Measurements from ENCODE around the gene NEK7. TPM values are rescaled to one million over a fixed set of nuclear protein-coding genes. Genes with fewer than 3 reads are reported as not detected.
"Not testable (repeated sequence)": the region's sequence is repeated elsewhere in the genome, so short reads cannot be mapped to it uniquely, and the experiment has no call there.

NEK7 gene
- polyA plus RNA-seq, 3 donors from 2014 or later = 42.7 to 47.4 (median 47.3) TPM

DNA sequence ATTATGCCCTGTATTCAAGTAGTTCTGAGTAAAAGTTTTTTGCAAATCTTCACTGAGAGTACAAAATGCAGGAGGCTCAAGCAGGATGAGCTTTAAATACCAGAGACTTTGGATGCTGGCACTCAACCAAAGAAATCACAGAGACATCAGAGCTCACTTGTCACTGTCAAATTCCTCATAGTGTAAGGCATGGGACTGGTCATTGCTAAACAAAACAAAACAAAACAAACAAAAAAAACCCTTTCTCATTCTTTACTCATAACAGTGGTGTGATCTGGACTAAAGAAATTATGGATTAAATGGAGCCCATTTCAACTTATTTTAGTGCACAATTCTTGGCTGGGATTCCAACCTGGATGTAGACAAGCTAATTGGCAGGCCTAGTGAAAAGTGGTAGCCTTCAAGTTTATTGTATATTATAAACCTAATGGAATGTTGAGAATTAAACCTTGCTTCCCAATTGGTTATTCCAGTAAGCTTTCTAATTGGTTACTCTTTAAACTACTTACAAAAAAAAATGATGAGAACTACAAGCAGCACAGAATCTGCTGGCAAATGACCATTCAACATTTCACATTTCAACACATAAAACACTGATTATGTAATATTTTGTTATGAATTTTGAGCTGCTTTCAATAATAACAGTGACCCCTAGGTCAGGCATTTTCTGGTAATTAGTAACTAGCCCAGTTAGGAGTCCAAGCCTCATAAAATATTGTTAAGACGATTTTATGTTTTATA, 30.6 kb upstream of the NEK7 start:
- no peak for DNase-seq
- Mint-ChIP-seq H3K4me3 (no peak overlapping the region), H3K36me3 (no peaks in the 10 kb centered on the region), H3K27me3 (ENCODE audit: low read depth in 3 of 3) (peaks cover 1 to 5% (median 3%) of the 10 kb centered on the region in 3 donors), H3K4me1 (no peaks in the 10 kb centered on the region), H3K27ac (no peak overlapping the region), H3K9me3 (no peaks in the 10 kb centered on the region)

DNA sequence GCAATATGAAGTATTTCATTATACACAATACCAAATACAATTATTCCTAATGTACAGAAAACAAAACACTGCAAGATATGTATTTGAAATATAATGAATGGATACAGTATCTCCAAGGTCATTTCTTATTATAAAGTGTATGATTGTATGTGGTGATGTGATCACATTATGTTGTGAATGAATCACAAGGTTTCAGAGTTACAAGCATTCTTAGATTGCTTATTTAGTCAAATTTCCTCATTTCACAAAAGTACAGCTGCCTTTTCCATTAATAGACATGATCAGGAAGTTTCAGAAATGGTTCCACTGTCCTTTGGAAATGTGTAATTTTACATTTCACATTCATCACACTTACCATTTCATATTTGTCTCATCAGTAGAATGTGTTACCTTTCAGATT, 28.3 kb upstream of the NEK7 start:
- DNase-seq = no peak
- Mint-ChIP-seq H3K27me3 (ENCODE audit: low read depth in 3 of 3) (peaks cover 1 to 5% (median 4%) of the 10 kb centered on the region in 3 donors), H3K4me3 (no peak overlapping the region), H3K4me1 (no peaks in the 10 kb centered on the region), H3K27ac (no peak overlapping the region), H3K36me3 (no peaks in the 10 kb centered on the region), H3K9me3 (no peaks in the 10 kb centered on the region)

GRCh38 chr1:198130053-198130452, 26.7 kb upstream of the NEK7 start:
- not testable (repeated sequence) for H3K27ac Mint-ChIP-seq; H3K4me3 Mint-ChIP-seq; H3K27me3 Mint-ChIP-seq (ENCODE audit: low read depth in 3 of 3); H3K4me1 Mint-ChIP-seq; H3K9me3 Mint-ChIP-seq; H3K36me3 Mint-ChIP-seq; DNase-seq

GRCh38 chr1:198132060-198132781, 24.6 kb upstream of the NEK7 start:
- Mint-ChIP-seq H3K9me3 (no peaks in the 10 kb centered on the region), H3K4me1 (no peaks in the 10 kb centered on the region), H3K27me3 (ENCODE audit: low read depth in 3 of 3) (peaks cover 2 to 5% (median 5%) of the 10 kb centered on the region in 3 donors), H3K36me3 (no peaks in the 10 kb centered on the region), H3K27ac (no peak overlapping the region), H3K4me3 (no peak overlapping the region)
- DNase-seq = no peak

- Mint-ChIP-seq H3K4me1 (no peaks in the 10 kb centered on the region), H3K9me3 (no peaks in the 10 kb centered on the region), H3K27ac (no peak overlapping the region), H3K27me3 (ENCODE audit: low read depth in 3 of 3) (peaks cover 0 to 5% (median 2%) of the 10 kb centered on the region in 3 donors), H3K36me3 (no peaks in the 10 kb centered on the region), H3K4me3 (no peak overlapping the region)
- no peak for DNase-seq
Observed at GRCh38 chr1:198134252-198134651, 22.5 kb upstream of the NEK7 start.

GRCh38 chr1:198135366-198135765, 21.4 kb upstream of the NEK7 start:
- Mint-ChIP-seq H3K27me3 (ENCODE audit: low read depth in 3 of 3) (peaks cover 0 to 5% (median 2%) of the 10 kb centered on the region in 3 donors), H3K9me3 (no peaks in the 10 kb centered on the region), H3K36me3 (no peaks in the 10 kb centered on the region), H3K4me3 (no peak overlapping the region), H3K27ac (no peak overlapping the region), H3K4me1 (no peaks in the 10 kb centered on the region)
- DNase-seq = no peak

DNA sequence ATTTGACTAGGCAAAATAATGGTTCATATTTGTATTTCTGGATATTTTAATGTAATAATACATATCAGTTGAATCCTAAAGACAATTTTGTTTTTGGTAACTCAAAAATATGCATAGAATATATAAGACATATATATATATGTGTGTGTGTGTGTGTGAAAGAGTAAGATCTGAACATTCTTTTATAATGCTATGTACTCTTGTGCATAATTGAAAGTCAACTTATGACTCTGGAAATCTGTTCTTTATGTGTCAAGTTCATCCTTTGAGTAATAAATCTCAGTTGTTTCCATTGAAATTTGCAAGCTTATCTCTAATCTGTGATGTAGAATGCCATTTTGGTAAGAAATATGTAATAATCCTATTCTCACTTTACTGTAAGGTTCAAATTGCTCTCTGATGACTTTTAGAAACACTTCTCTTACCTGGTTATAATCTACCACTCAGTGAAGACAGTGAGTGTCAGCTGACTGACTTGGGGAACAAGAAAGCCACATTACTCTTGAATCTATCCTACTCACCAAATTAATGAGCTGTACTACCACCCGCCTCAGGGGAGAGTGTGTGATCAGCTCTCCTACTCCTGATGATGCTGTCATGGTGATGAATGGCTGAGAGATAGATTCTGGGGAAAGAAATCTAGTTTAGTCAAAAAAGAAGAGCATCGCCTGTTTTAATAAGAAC, 15.0 kb upstream of the NEK7 start:
- peaks cover 0 to 2% (median 0%) of the 10 kb centered on the region in 3 donors for H3K27me3 Mint-ChIP-seq (ENCODE audit: low read depth in 3 of 3)
- peaks cover 0 to 4% of the 10 kb centered on the region in 2 donors for H3K4me1 Mint-ChIP-seq
- H3K27ac Mint-ChIP-seq = no peak overlapping the region
- no peak for DNase-seq
- no peaks in the 10 kb centered on the region for H3K36me3 Mint-ChIP-seq
- no peaks in the 10 kb centered on the region for H3K9me3 Mint-ChIP-seq
- no peak overlapping the region for H3K4me3 Mint-ChIP-seq

GRCh38 chr1:198143797-198144196, 13.0 kb upstream of the NEK7 start:
- no peak overlapping the region for H3K4me3 Mint-ChIP-seq
- peaks cover 0 to 4% of the 10 kb centered on the region in 2 donors for H3K4me1 Mint-ChIP-seq
- peaks cover 0 to 2% (median 0%) of the 10 kb centered on the region in 3 donors for H3K27me3 Mint-ChIP-seq (ENCODE audit: low read depth in 3 of 3)
- no peak overlapping the region for H3K27ac Mint-ChIP-seq
- no peaks in the 10 kb centered on the region for H3K9me3 Mint-ChIP-seq
- DNase-seq = no peak
- H3K36me3 Mint-ChIP-seq = no peaks in the 10 kb centered on the region

DNA sequence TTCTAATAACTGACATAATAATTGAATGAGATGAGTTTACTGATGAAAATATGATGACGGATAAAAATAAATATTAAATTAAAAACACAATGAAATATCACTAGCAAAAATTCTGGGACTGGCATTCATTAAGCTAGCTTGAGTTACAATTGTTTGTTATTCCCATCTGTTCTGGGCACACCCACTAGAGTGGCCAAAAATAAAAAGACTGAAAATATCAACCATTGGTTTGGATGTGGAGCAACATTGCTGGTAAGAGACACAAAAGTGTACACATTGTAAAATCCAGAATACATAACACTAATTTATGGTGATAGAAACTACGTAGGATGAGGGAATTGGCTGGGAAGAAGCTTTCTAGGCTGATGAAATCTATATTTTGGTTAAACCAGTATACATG, 9.6 kb upstream of the NEK7 start:
- no peak overlapping the region for H3K27ac Mint-ChIP-seq
- H3K27me3 Mint-ChIP-seq (ENCODE audit: low read depth in 3 of 3) = peaks cover 0 to 2% (median 0%) of the 10 kb centered on the region in 3 donors
- no peaks in the 10 kb centered on the region for H3K9me3 Mint-ChIP-seq
- peaks cover 0 to 3% (median 0%) of the 10 kb centered on the region in 3 donors for H3K36me3 Mint-ChIP-seq
- H3K4me3 Mint-ChIP-seq = no peak overlapping the region
- DNase-seq = no peak
- peaks cover 0 to 4% of the 10 kb centered on the region in 2 donors for H3K4me1 Mint-ChIP-seq

- Mint-ChIP-seq H3K27me3 (ENCODE audit: low read depth in 3 of 3) (peaks cover 0 to 3% (median 0%) of the 10 kb centered on the region in 3 donors), H3K4me3 (no peak overlapping the region), H3K27ac (no peak overlapping the region), H3K4me1 (no peaks in the 10 kb centered on the region), H3K36me3 (peaks cover 0 to 4% (median 0%) of the 10 kb centered on the region in 3 donors), H3K9me3 (no peaks in the 10 kb centered on the region)
- no peak for DNase-seq
Observed at GRCh38 chr1:198150369-198150768, 6.4 kb upstream of the NEK7 start.

GRCh38 chr1:198151688-198152087, 5.1 kb upstream of the NEK7 start:
- Mint-ChIP-seq H3K27ac (no peak overlapping the region), H3K4me1 (peaks cover 7 to 8% of the 10 kb centered on the region in 2 donors), H3K27me3 (ENCODE audit: low read depth in 3 of 3) (peaks cover 0 to 9% (median 6%) of the 10 kb centered on the region in 3 donors), H3K4me3 (no peak overlapping the region), H3K36me3 (peaks cover 0 to 4% (median 0%) of the 10 kb centered on the region in 3 donors), H3K9me3 (no peaks in the 10 kb centered on the region)
- DNase-seq = no peak

DNA sequence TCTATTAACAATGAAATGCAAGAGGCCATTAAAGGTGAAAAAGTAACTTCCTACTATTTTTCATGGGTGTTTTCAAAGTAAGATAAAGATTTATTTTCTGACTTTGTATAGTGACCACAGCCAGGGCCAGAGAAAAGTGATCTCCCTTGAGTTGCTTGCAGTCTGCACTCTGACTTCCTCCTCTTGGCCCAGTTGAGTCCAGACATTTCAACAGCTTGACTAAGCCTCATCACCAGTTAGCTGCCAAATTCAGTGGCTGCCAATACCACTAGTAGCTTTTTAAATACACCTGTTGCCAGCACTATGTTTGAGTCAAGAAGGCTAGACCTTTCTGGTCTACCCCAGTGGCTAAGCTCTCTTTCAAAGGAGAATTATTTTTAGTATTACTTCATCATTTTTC, 3.7 kb upstream of the NEK7 start:
- Mint-ChIP-seq H3K27ac (no peak overlapping the region), H3K36me3 (peaks cover 0 to 4% (median 0%) of the 10 kb centered on the region in 3 donors), H3K27me3 (ENCODE audit: low read depth in 3 of 3) (peaks cover 0 to 11% (median 11%) of the 10 kb centered on the region in 3 donors), H3K9me3 (no peaks in the 10 kb centered on the region), H3K4me3 (no peak overlapping the region), H3K4me1 (peaks cover 15 to 16% of the 10 kb centered on the region in 2 donors)
- no peak for DNase-seq

DNA sequence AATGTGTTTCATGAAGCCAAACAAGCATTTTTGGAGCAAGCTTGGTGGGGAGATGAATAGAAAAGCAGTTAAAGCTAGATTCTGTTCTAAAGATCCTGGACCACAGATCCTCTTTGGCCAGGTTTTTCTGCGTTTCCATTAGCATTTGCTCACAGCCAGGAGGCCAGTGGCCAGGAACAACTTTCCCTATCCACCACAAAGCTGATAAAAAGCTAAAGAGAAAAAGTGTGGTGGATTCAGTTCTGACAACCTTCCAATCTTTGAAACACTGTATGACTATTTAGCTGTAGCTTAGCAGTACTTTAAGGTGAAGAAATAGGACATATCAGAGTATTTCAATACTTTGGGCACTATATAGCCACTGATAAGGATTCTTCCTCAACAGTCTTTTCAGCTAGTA, 3.0 kb upstream of the NEK7 start:
- peaks cover 22 to 23% of the 10 kb centered on the region in 2 donors for H3K4me1 Mint-ChIP-seq
- no peak for DNase-seq
- no peak overlapping the region for H3K27ac Mint-ChIP-seq
- H3K36me3 Mint-ChIP-seq = peaks cover 0 to 4% (median 0%) of the 10 kb centered on the region in 3 donors
- H3K9me3 Mint-ChIP-seq = no peaks in the 10 kb centered on the region
- no peak overlapping the region for H3K4me3 Mint-ChIP-seq
- peaks cover 0 to 12% (median 11%) of the 10 kb centered on the region in 3 donors for H3K27me3 Mint-ChIP-seq (ENCODE audit: low read depth in 3 of 3)

DNA sequence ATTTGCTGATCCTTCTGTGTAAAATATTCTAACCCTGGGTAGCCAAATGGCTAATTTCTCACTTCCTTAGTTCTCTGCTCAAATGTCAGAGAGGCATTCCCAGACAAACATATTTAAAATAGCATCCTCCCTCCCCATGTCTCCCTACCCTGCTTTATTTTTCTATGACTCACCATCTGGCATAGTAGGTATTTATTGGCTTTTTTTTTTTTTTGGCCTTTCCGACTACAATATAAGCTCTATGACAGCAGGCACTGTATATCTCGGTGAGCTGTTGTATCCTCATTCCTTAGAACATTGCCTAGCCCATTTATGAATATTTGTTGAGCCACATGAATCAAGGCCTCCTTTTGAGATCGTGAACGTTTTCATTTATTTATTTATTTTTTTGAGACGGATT, 1.5 kb upstream of the NEK7 start:
- Mint-ChIP-seq H3K9me3 (no peaks in the 10 kb centered on the region), H3K27me3 (ENCODE audit: low read depth in 3 of 3) (peaks cover 0 to 15% (median 9%) of the 10 kb centered on the region in 3 donors), H3K27ac (no peak overlapping the region), H3K36me3 (peaks cover 0 to 4% (median 0%) of the 10 kb centered on the region in 3 donors), H3K4me3 (no peak overlapping the region), H3K4me1 (peaks cover 31 to 38% of the 10 kb centered on the region in 2 donors)
- no peak for DNase-seq
